T-helper 9 cell (primary cell): Measurements from ENCODE around the gene NME5.
A peak's percentile ranks its signal among the peaks of the same experiment; 100 is the strongest.
"Not testable (repeated sequence)": the region's sequence is repeated elsewhere in the genome, so short reads cannot be mapped to it uniquely, and the experiment has no call there.

Experiments
- DNase-seq: peaks from one replicate; pipeline ENCODE4 v3.0.0-alpha.2; 2020
- total RNA-seq, 2 donors: gene quantifications; one replicate each; lab custom pipeline; 2026; lab: John Stamatoyannopoulos, UW

Gene NME5, protein sequence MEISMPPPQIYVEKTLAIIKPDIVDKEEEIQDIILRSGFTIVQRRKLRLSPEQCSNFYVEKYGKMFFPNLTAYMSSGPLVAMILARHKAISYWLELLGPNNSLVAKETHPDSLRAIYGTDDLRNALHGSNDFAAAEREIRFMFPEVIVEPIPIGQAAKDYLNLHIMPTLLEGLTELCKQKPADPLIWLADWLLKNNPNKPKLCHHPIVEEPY
- total RNA-seq = 0 to 0.21 reads per million in 2 donors

- DNase-seq = no peak
These were observed at the start of gene NME5 for GRCh38 chr5:138138949-138139780. Gene NME5, minus strand, starts transcription at chr5:138139428. Its CDS starts 648 bp downstream, at chr5:138138780.

DNA sequence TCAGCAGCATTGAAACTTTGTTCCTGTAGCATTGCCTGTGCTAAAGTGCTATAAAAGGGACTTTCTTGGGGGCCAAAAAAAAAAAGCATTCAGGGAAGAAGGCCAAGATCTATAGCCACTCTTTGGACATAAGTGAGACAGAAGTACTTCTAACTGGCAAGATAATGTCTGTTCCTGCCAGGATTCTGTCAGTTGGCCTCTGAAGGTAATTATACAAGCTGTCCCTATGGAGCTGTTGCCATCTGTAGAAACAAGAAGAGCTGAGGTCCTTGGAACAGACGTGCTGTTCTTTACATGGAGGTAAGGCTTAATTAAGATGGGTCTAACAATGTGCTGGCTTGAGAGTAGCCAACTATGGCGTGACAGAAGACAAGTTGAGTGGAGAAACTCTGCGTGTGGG, 49.4 kb upstream of the NME5 start:
- no peak for DNase-seq

DNA sequence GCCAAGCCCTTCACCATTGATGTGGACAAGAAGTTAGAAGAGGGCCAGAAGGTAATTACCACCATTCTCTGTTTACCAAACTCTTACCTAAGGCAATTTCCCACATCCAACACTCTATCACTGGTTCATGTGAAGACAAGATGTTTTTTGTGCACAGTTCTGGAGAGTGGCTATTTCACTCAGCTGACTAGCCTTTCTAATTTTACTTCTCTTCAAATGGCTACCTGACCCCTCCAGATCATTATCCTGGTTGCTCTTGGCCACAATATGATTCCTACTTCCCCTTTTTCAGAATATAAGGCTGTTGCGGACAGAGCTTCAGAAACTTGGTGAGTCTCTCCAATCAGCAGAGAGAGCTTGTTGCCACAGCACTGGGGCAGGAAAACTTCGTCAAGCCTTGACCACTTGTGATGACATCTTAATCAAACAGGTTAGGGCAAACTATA, 46.8 kb upstream of the NME5 start:
- no peak for DNase-seq

- DNase-seq = no peak
These were observed 43.6 kb upstream of the NME5 start for GRCh38 chr5:138182808-138183207.

GRCh38 chr5:138180841-138181240, 41.6 kb upstream of the NME5 start:
- DNase-seq = no peak

DNA sequence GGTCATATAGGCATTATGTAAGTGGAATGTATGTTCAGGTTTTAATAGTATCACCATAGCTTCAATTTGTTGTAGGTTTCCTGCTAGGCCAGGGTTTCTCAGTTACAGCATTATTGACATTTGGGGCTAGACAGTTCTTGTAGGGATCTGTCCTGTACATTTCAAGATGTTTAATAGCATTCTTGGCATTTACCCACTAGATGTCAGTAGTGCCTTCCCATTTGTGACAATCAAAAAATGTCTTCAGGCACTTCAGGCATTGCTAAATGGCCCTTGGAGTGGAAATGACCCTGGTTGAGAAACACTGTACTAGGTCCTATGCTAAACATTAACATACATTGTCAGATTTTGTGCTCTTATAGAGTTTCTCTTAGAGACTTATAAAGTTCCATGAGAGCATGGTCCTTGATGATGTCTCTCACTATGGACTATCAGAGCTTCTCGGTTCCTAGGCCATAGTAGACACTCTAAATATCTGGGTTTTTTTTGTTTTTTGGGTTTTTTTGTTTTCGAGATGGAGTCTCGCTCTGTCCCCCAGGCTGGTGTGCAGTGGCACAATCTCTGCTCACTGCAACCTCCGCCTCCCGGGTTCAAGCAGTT, 41.1 kb upstream of the NME5 start:
- DNase-seq = no peak

GRCh38 chr5:138179277-138179857, 40.1 kb upstream of the NME5 start:
- no peak for DNase-seq

DNA sequence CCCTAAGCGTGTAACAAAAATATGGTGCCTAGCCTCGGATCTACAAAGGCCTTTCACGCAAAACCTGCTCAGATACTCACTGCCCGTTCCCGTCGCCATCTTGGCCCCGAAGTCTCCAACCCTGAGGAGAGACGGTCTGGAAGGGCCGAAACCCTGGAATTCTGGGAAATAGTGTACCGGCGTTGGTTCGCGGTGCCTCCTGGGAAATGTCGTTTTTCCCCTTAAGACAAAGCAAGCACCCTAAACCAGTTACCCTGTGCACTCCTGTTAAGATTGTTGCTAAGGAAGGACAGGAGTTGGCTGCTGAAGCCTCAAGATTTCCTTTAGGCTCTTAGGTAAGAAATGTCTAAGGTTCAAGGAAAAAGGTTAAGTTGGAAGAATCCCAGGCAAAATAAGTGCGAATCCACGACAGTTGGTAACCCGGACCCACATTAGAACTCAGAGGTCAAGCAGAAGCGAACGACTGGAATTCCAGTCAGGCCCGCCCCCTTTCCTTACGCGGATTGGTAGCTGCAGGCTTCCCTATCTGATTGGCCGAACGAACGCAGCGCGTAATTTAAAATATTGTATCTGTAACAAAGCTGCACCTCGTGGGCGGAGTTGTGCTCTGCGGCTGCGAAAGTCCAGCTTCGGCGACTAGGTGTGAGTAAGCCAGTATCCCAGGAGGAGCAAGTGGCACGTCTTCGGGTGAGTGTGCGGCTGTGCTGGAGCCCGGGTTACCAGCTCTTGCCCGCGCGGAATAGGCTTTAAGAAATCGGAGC, 39.5 kb upstream of the NME5 start, which contains the start of the genes BRD8 and KIF20A:
Gene BRD8, minus strand, starts transcription at position 115 of the 761 bp plus-strand sequence. Its CDS starts 16 bp downstream, at position 99.
Gene KIF20A, plus strand, starts transcription at position 597 of the 761 bp plus-strand sequence. CDS start 569 bp downstream, outside the sequence.
- peak; percentile 84 for DNase-seq

DNA sequence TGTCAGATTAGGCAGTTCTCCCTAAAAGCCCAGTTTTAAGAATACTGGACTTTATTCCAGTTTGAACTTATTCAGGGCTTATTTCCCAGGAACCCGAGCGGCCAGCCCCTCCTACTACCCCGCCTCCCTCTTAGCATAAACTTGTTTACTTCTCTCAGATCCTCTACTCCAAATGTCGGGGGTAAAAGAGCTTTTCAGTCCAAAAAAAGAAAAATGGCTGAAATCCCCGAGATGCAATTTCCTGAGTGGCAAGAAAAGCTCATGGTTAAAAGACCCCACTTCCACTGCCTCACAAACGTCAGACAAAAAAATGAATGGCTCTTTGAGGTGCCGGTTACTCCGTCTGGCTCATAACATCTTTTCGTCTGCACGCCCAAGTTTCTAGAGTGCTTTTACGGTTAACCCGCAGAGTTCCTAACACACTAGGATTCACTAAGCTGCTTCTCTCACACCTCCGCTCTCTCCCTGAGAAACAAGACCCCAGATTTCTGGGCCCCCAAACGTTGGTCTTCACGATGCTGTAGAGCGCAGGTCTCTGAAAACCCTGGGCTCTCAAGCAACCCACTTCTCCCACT, 38.8 kb upstream of the NME5 start:
- DNase-seq = no peak

DNA sequence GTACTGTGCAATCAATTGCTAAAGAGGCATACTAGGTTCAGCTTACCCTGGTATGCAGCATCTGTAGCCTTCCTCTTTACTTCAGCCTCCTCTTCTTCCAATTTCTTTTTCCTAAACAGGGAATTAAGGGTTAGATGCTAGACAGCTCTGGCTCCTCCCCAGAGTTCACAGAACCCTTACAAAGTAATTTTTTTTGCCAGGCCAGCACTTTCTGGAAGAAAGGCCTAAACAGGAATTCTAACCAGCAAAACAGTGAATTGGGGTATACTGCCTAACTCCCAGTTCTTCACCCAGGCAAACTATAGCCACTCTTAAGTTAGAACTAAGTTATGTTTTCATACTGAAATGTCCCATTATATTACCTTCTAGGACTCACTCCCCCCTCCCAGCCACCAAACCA, 31.1 kb upstream of the NME5 start:
- DNase-seq = no peak

DNA sequence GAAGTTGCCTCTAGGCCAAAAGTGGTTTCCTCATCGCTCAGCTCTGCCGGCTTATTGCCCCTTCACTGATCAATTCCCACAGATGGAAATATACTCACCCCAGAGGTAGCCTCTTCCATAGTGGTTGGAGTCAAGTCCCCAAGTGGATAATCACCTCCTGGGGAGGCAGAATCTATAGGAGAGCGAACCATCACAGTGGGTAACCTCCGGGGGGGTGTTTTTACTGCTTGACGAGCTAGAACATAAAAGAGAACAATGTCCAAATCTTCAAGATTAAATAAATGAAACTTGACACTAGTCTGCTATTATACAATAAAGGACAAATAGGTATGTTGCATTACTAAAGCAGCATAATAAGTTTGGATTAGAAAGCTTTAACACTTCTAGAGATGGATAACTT, 29.9 kb upstream of the NME5 start:
- DNase-seq = no peak

DNA sequence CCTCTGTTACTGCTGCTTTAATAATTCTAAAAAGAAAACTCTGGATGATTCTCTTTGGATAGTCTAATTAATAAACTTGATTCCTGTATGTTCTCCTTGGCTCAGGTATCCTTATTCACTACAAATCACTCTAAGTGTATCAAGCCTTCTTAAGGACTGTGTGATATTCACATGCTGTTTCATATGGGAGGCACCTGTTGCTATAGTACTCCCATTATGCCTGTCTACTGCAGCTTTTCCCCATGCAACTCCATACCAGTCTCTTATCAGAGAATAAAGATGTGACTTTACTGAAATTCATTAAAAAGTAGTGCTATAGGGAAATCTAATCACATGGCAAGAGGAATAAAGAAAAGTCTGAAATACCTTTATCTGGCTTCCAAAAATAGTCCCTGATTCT, 24.5 kb upstream of the NME5 start:
- no peak for DNase-seq

DNA sequence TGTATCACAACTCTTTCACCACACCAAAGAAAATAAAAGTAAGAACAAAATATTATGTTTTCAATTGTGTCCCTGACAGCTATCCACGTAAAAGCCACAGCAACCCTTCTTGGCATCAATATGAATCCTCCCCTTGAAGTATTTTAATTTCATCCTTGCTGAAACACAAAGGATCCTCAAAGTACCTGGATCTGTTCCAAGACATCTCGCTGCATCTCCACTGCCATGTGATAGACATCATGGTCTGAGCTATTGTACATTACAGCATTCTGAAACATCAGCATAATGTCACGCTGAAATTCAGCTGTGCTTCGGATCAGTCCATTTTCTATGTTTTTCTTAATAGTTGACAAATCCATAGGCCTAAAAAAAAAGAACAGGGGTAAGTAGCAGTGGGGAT, 21.5 kb upstream of the NME5 start:
- no peak for DNase-seq

- DNase-seq = no peak
These were observed 20.4 kb upstream of the NME5 start for GRCh38 chr5:138159666-138160065.

DNA sequence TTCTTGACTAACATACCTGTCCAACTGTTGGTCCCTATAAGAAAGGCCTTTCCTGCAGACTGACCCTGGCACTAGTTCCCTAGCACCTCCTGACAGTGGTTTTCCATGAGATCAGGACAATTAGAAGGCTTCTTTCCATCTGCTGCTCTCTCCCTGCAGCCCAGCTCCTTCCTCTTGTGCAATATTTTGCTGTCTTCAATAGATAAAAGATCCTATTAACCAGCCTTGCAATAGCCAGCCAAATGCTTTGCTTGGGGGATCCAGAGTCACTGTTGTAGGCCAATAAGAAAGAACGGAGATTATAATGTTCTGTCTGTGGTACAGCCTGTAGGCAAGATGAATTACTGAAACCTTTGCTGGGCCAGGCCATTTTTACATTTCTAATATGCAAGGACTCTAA, 18.4 kb upstream of the NME5 start:
- no peak for DNase-seq

GRCh38 chr5:138155977-138156376, 16.7 kb upstream of the NME5 start:
- not testable (repeated sequence) for DNase-seq

DNA sequence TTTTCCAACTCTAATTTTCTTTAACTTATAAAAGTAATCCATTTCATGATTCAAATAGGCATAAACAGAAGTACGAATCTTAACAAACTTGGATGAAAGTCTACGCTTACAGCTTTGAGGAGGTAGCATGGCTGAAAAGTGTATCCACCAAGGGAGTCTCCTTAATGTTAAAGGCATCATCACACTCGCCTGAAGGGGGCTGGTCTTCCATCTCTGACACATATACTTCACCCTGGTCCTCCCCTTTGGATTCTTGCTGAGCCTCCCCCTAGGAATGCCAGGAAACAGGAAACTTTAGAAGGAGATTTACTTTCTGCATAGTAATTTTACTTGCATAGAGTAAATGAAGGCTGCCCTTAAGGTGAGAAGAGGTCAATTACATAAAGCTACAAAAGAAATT, 10.3 kb upstream of the NME5 start:
- DNase-seq = no peak

DNA sequence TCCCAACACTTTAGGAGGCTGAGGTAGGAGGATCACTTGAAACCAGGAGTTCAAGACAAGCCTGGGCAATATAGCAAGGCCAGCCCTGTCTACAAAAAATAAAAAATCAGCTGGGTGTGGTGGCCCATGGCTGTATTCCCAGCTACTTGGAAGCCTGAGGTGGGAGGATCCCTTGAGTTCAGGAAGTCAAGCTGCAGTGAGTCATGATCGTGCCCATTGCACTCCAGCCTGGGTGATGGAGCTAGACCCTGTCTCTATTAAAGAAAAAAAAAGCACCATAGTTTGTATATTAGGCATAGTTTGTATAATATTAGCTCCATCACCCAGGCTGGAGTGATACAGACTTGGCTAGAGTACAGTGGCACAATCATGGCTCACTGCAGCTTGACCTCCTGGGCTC, 9.6 kb upstream of the NME5 start:
- DNase-seq = no peak

DNA sequence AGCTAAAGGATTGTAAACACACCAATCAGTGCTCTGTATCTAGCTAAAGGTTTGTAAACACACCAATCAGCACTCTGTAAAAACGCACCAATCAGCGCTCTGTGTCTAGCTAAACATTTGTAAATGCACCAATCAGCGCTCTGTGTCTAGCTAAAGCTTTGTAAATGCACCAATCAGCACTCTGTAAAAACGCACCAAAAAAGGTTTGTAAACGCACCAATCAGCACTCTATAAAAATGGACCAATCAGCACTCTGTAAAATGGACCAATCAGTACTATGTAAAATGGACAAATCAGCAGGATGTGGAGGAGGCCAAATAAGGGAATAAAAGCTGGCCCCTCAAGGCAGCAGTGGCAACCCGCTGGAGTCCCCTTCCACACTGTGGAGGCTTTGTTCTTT, 4.3 kb upstream of the NME5 start:
- not testable (repeated sequence) for DNase-seq

GRCh38 chr5:138141734-138142133, 2.5 kb upstream of the NME5 start:
- no peak for DNase-seq

GRCh38 chr5:138140268-138140667, 1.0 kb upstream of the NME5 start:
- no peak for DNase-seq

DNA sequence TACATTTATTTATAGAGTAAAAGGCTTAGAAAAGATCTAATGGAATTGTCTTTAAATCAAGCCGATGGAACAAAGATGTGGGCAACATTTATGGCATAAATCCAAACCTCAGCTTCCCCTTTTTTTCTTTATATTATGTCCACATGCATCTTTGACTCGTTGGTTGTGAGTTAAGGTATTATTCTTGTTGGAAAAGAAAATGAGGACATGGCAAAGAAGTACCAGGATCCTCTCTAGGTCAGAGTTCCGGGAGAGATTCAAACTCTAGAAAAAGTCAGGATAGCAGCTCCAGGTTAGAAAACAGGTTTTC, 508 bp upstream of the NME5 start:
- no peak for DNase-seq
